GM19468 (cell line): ENCODE data around the gene GUCY1A2.
"Not testable (repeated sequence)": the region's sequence is repeated elsewhere in the genome, so short reads cannot be mapped to it uniquely, and the experiment has no call there.

Source experiments
- ATAC-seq: cut with Tn5 transposase; IDR thresholded peaks from one replicate; pipeline ENCODE4 v1.9.1; 2021; ENCODE audit warnings: mild to moderate bottlenecking, moderate library complexity, moderate number of reproducible peaks; ENCODE audit not compliant: unreplicated experiment; ENCODE audit errors: extremely low read depth

The GUCY1A2 gene

GRCh38 chr11:106959386-106959785 lies 58.9 kb downstream of the GUCY1A2 start:
- no peak for ATAC-seq

GRCh38 chr11:106958517-106959248 lies 59.6 kb downstream of the GUCY1A2 start:
- no peak for ATAC-seq

GRCh38 chr11:106957030-106957482 lies 61.2 kb downstream of the GUCY1A2 start:
- no peak for ATAC-seq

GRCh38 chr11:106950067-106950491 lies 68.2 kb downstream of the GUCY1A2 start:
- no peak for ATAC-seq

GRCh38 chr11:106943089-106943488 lies 75.2 kb downstream of the GUCY1A2 start:
- no peak for ATAC-seq

GRCh38 chr11:106939157-106939556 lies 79.1 kb downstream of the GUCY1A2 start:
- ATAC-seq: no peak

GRCh38 chr11:106937111-106937510 lies 81.2 kb downstream of the GUCY1A2 start:
- ATAC-seq: no peak

GRCh38 chr11:106925245-106925644 lies 93.0 kb downstream of the GUCY1A2 start:
- no peak for ATAC-seq

- ATAC-seq: no peak
Observed at GRCh38 chr11:106920899-106921509, 97.3 kb downstream of the GUCY1A2 start.

- peak; percentile 60 for ATAC-seq
Observed at GRCh38 chr11:106917973-106918372, 100.3 kb downstream of the GUCY1A2 start.

- ATAC-seq: no peak
Observed at GRCh38 chr11:106914409-106914808, 103.9 kb downstream of the GUCY1A2 start.

- no peak for ATAC-seq
Observed at GRCh38 chr11:106913141-106913540, 105.1 kb downstream of the GUCY1A2 start.

GRCh38 chr11:106904826-106905225 lies 113.5 kb downstream of the GUCY1A2 start:
- no peak for ATAC-seq

- ATAC-seq: no peak
Observed at GRCh38 chr11:106889718-106890117, 128.6 kb downstream of the GUCY1A2 start.

- no peak for ATAC-seq
Observed at GRCh38 chr11:106888386-106888785, 129.9 kb downstream of the GUCY1A2 start.

- not testable (repeated sequence) for ATAC-seq
Observed at GRCh38 chr11:106883693-106884092, 134.6 kb downstream of the GUCY1A2 start.

- no peak for ATAC-seq
Observed at GRCh38 chr11:106879832-106880546, 138.3 kb downstream of the GUCY1A2 start.

- ATAC-seq: no peak
Observed at GRCh38 chr11:106879029-106879428, 139.2 kb downstream of the GUCY1A2 start.

- ATAC-seq: no peak
Observed at GRCh38 chr11:106875013-106875412, 143.3 kb downstream of the GUCY1A2 start.

- no peak for ATAC-seq
Observed at GRCh38 chr11:106872246-106872645, 146.0 kb downstream of the GUCY1A2 start.

- no peak for ATAC-seq
Observed at GRCh38 chr11:106858200-106858599, 160.1 kb downstream of the GUCY1A2 start.
